Measurements from ENCODE around the gene CCNQ. TPM values are rescaled to one million over a fixed set of nuclear protein-coding genes. Genes with fewer than 3 reads are reported as not detected.

CCNQ gene
- polyA plus RNA-seq, 1 donor (not counting 4 experiments of a cell fraction or from before 2014, with no cell fraction given): 31.1 TPM

- no peak for DNase-seq (ENCODE audit: low read depth, low spot score)
- H3K4me1 ChIP-seq (ENCODE audit: control insufficient read depth, extremely low read depth, insufficient read depth, low read length): no peaks in the 10 kb centered on the region
- no peak for FAIRE-seq
Observed at GRCh38 chrX:153557618-153558355, 41.2 kb downstream of the CCNQ start.

DNA sequence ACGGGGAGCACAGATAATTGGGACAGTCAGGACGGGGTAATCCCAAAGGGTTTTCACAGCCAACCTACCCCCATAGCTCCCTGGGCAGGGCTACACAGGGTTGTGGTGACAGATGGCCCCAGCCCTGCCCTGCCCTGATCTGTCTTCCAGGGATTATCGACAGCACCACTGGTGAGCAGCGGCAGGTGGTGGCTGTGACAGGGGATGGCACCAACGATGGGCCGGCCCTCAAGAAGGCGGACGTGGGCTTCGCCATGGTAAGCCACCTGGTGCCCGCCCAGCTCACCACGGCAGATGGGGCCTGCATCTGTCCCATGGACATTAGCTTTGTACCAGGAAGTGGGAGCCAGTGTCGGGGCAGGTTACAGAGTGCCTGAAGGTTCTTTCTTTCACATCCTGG lies 42.2 kb downstream of the CCNQ start:
- Histone ChIP-seq H3K4me2 (ENCODE audit: control insufficient read depth, extremely low read depth, insufficient read depth, low read depth, low read length) (no peak overlapping the region), H3K9me3 (ENCODE audit: control insufficient read depth, low read depth, low read length) (peaks cover 2% of the 10 kb centered on the region), H2AFZ (ENCODE audit: control insufficient read depth, low read length) (no peak overlapping the region), H4K20me1 (ENCODE audit: control insufficient read depth, extremely low read depth, insufficient read depth, low read length) (no peaks in the 10 kb centered on the region), H3K4me3 (ENCODE audit: control insufficient read depth in 2 of 3, extremely low read depth in 1 of 3, insufficient read depth in 2 of 3, low read depth in 1 of 3, low read length in 3 of 3) (no peak overlapping the region), H3K27me3 (ENCODE audit: control insufficient read depth, extremely low read depth, insufficient read depth, low read length) (peaks cover 4% of the 10 kb centered on the region), H3K4me1 (ENCODE audit: control insufficient read depth, extremely low read depth, insufficient read depth, low read length) (no peaks in the 10 kb centered on the region), H3K9ac (ENCODE audit: control insufficient read depth, extremely low read depth, insufficient read depth, low read length) (no peak overlapping the region), H3K36me3 (ENCODE audit: control insufficient read depth in 2 of 2, extremely low read depth in 1 of 2, insufficient read depth in 2 of 2, low read length in 2 of 2) (no peaks in the 10 kb centered on the region), H3K27ac (ENCODE audit: control insufficient read depth, insufficient read depth, low read length) (no peak overlapping the region), H3K79me2 (ENCODE audit: control insufficient read depth, insufficient read depth, low read length) (no peaks in the 10 kb centered on the region), H3K9me1 (ENCODE audit: control insufficient read depth, extremely low read depth, insufficient read depth, low read length) (no peaks in the 10 kb centered on the region)
- DNase-seq (ENCODE audit: low read depth, low spot score): no peak
- TF ChIP-seq EZH2 (IDR thresholded peaks at IDR 0.05; ENCODE audit: low read length) (no peak), CTCF (optimal IDR thresholded peaks at IDR 0.05 in 1 of 3, IDR thresholded peaks at IDR 0.05 in 1 of 3, conservative IDR thresholded peaks at IDR 0.05 in 1 of 3; ENCODE audit: extremely low read depth in 1 of 3, insufficient read depth in 2 of 3, low read length in 3 of 3) (no peak)
- no peak for FAIRE-seq
- dilution Hi-C loops (cut with MboI; ENCODE audit: extremely low pct_ligation_motif_present, low sequenced_read_pairs): no loop called here

More at GRCh38 chrX:153557618-153558355, 41.2 kb downstream of the CCNQ start:
- TF ChIP-seq EZH2 (IDR thresholded peaks at IDR 0.05; ENCODE audit: low read length) (no peak), CTCF (optimal IDR thresholded peaks at IDR 0.05 in 1 of 3, IDR thresholded peaks at IDR 0.05 in 1 of 3, conservative IDR thresholded peaks at IDR 0.05 in 1 of 3; ENCODE audit: extremely low read depth in 1 of 3, insufficient read depth in 2 of 3, low read length in 3 of 3) (no peak)
- Histone ChIP-seq H3K4me2 (ENCODE audit: control insufficient read depth, extremely low read depth, insufficient read depth, low read depth, low read length) (no peak overlapping the region), H3K79me2 (ENCODE audit: control insufficient read depth, insufficient read depth, low read length) (no peaks in the 10 kb centered on the region), H4K20me1 (ENCODE audit: control insufficient read depth, extremely low read depth, insufficient read depth, low read length) (no peaks in the 10 kb centered on the region), H3K9ac (ENCODE audit: control insufficient read depth, extremely low read depth, insufficient read depth, low read length) (no peak overlapping the region), H3K4me3 (ENCODE audit: control insufficient read depth in 2 of 3, extremely low read depth in 1 of 3, insufficient read depth in 2 of 3, low read depth in 1 of 3, low read length in 3 of 3) (no peak overlapping the region), H3K9me1 (ENCODE audit: control insufficient read depth, extremely low read depth, insufficient read depth, low read length) (no peaks in the 10 kb centered on the region), H2AFZ (ENCODE audit: control insufficient read depth, low read length) (no peak overlapping the region), H3K9me3 (ENCODE audit: control insufficient read depth, low read depth, low read length) (peaks cover 2% of the 10 kb centered on the region), H3K27ac (ENCODE audit: control insufficient read depth, insufficient read depth, low read length) (no peak overlapping the region), H3K27me3 (ENCODE audit: control insufficient read depth, extremely low read depth, insufficient read depth, low read length) (peaks cover 4% of the 10 kb centered on the region), H3K36me3 (ENCODE audit: control insufficient read depth in 2 of 2, extremely low read depth in 1 of 2, insufficient read depth in 2 of 2, low read length in 2 of 2) (no peaks in the 10 kb centered on the region)
- dilution Hi-C loops (cut with MboI; ENCODE audit: extremely low pct_ligation_motif_present, low sequenced_read_pairs): no loop called here
